T-helper 9 cell (primary cell): ENCODE results near the gene PDRG1.

Experiments
- DNase-seq: peaks from one replicate; pipeline ENCODE4 v3.0.0-alpha.2; 2020

Gene PDRG1

DNA sequence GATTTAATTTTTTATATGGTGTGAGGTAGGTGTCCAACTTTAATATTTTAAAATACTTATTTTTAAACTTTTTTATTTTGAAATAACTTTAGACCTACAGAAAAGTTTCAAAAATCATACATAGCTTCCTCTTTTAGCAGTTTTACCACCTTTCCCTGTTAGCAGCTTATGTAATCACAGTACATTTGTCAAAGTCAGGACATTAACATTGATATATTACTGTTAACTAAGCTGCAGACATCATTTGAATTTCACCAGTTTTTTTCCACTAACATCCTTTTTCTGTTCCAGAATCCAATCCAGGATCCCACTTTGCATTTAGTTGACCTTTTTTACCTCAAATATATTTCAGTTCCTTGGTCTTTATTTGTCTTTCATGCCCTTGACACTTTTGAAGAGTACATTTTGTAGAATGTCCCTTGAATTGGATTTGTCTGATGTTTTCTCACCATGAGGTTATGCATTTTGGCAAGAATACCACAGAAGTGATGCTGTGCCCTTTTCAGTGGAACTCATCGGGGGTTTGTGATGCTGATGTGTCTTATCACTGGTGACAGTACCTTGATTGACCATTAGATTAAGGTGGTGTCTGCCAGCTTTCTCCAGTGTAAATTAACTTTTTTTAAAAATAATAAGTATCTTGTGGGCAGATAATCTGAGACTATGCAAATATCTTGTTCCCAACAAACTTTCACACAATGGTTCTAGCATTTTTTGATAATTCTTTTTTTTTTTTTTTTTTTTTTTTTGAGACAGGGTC is 48.0 kb downstream of the PDRG1 start:
- DNase-seq = no peak

DNA sequence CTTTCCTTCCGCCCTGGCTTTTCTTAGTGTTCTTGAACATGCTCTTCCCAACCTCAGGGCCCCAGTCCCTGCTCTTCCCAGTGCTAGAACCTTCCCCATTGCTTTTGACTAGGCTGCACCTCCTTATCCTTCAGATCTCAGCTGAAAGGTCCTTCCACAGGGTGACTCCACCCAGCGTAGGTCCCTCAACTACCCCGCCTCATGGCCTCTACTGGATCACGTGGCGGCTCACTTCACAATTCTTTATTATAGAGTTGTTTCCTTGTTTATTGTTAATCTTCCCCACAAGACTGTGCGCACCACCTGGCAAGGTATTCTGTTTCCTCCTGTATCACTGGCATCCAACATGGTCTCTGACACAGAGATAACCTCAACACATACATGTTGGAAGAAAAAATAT is 50.2 kb downstream of the PDRG1 start:
- no peak for DNase-seq

DNA sequence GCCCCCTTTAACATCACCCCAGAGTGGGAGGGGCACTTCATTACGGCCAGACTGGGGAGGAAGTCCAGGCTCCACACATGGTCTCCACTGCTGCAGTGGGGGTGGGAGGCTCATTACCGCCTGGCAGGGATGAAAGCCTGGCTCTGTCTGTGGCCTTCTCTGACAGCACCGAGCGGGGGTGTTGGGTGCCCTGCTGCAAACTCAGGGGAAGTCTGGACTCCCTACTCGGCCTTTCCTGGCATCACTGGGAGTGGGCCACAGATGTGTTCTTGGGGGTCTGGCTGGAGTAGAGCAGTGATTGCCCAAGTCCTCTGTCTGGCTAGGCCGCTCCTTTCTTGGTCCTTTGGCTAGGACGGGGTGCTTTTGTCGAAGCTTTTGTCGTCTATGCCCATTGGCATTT is 54.3 kb downstream of the PDRG1 start:
- DNase-seq = no peak

DNA sequence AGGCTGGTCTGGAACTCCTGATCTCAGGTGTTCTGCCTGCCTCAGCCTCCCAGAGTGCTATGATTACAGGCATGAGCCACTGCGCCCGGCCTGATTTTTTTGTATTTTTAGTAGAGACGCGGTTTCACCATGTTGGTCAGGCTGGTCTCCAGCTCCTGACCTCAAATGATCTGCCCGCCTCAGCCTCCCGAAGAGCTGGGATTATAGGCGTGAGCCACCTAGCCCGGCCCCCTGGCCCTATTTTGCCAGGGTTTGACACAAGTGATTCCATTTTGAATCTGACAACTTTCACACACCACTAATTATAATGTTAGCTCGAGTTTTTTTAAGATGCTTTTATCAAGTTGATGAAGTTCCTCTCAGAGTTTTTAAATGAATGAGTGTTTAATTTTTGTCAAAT is 55.8 kb downstream of the PDRG1 start:
- DNase-seq = no peak

DNA sequence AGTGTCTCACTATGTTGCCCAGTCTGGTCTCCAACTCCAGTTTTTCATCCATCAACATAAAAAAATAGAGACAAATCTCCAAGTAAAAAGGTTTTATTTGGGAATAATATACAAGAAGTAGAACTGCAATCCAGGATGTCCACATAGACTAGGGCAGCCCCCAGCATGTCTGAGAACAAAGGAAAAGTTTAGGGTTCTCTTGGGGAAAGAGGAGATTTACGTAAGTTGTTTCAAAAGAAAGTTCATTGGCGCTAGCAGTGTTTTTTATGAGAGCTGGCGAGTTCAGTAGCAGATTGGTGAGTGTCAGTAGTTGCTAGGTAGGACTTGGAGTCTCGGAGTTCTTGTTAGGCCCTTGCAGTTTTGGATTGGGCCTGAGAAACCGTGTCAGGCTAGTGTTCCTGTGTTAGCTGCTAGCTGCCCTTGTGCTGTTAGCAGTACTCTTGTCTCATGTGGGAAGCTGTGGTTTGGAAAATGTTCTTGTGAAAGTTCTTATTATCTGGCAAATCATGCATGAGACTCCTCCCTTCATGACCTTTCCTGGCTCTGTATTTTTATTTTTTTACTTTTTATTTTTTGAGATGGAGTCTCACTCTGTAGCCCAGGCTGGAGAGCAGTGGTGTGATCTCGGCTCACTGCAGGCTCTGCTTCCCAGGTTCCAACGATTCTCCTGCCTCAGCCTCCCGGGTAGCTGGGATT is 56.7 kb downstream of the PDRG1 start:
- DNase-seq = no peak
